ENCODE results near the gene DUSP8. TPM values are rescaled to one million over a fixed set of nuclear protein-coding genes. Genes with fewer than 3 reads are reported as not detected.

Gene DUSP8
- total and polyA plus RNA-seq, 9 of the 15 experiments (the other 6 are each of a cell fraction or from before 2014, with no cell fraction given), result 0.14 to 2.0 (median 0.86) TPM; not detected in 2

DNA sequence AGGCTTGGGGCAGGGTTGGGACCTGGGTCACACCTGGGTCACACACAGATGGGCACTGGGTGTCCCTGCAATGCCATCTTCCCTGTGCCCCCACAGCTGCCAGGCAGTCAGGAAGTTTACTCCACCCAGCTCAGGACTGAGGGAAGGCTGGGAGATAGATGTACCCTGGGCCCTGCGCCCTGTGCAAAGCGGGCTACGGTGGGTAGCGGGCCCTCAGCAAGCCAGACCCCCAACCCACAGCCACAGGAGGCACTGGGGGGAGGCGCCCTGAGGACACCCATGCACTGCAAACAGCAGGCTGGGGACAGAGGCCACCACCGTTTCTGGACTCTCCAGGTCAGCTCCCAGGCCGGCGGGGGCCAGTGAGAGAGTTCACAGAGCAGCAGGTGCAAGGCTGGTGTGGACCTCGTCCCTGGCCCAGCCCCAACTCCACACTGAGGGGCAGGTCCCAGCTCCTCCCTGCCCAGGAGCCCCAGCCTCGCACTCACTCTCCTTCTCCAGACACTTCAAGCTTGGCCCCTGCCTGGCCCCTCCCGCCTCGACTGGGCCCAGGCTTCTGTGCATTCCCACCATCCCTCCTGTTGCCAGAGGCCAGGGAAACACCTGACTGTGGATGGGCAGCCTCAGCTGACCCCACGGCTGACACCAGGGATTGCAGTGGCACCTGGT is 4.9 kb downstream of the DUSP8 start:
- H3K9me1 ChIP-seq (ENCODE audit: control insufficient read depth, insufficient read depth, low read length), result peaks cover 3% of the 10 kb centered on the region
- TF ChIP-seq, protein P1, sequence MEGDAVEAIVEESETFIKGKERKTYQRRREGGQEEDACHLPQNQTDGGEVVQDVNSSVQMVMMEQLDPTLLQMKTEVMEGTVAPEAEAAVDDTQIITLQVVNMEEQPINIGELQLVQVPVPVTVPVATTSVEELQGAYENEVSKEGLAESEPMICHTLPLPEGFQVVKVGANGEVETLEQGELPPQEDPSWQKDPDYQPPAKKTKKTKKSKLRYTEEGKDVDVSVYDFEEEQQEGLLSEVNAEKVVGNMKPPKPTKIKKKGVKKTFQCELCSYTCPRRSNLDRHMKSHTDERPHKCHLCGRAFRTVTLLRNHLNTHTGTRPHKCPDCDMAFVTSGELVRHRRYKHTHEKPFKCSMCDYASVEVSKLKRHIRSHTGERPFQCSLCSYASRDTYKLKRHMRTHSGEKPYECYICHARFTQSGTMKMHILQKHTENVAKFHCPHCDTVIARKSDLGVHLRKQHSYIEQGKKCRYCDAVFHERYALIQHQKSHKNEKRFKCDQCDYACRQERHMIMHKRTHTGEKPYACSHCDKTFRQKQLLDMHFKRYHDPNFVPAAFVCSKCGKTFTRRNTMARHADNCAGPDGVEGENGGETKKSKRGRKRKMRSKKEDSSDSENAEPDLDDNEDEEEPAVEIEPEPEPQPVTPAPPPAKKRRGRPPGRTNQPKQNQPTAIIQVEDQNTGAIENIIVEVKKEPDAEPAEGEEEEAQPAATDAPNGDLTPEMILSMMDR (IDR thresholded peaks at IDR 0.05 in 2 of 3, conservative IDR thresholded peaks at IDR 0.05 in 1 of 3; ENCODE audit: insufficient read depth in 2 of 3, low read depth in 1 of 3, low read length in 3 of 3), result peak in 1 of 3 experiments; percentile 10; a peak in 1 of 6 replicates
- TF ChIP-seq MCM7 (IDR thresholded peaks at IDR 0.05) (no peak), ARNT (IDR thresholded peaks at IDR 0.05) (no peak), ZNF436 (CRISPR knock-in tag; IDR thresholded peaks at IDR 0.05) (no peak)
- no peak for FAIRE-seq
- no peak for DNase-seq (ENCODE audit: extremely low read depth in 1 of 4, low spot score in 3 of 4)
- peaks cover 0 to 20% of the 10 kb centered on the region in 2 experiments; a peak in 2 of 5 replicates for H3K27me3 ChIP-seq (ENCODE audit: control insufficient read depth in 2 of 2, insufficient read depth in 2 of 2, low read length in 2 of 2)
- no peak for ATAC-seq
- POLR2A ChIA-PET, result interaction anchor here (0.7 to 1.6 kb wide), 5 partner anchors 7 to 177 kb away, joined by 3 to 5 read pairs (median 4); partner anchors contain the start of gene BRSK2
- H3K4me3 ChIP-seq, result no peak overlapping the region
- intact Hi-C loops (cut with micrococcal nuclease), result no loop called here
- in situ Hi-C loops (cut with MboI), result no loop called here
- H3K4me2 ChIP-seq (ENCODE audit: insufficient read depth, low read length), result no peak overlapping the region
- H3K9ac ChIP-seq (ENCODE audit: insufficient read depth in 1 of 2, low read depth in 2 of 2, low read length in 2 of 2), result no peak overlapping the region
- BruUV-seq (replicated peaks), result no TSS peak
- 9% methylated on average over 13 of the region's 13 CpGs for WGBS (ENCODE audit: insufficient coverage, low coverage, missing lambda C conversion rate)
- H3K36me3 ChIP-seq (ENCODE audit: control insufficient read depth, insufficient read depth, low read length), result no peaks in the 10 kb centered on the region
- no peak overlapping the region for H3K27ac ChIP-seq (ENCODE audit: extremely low read depth, low read depth, low read length)
- H2AFZ ChIP-seq (ENCODE audit: low read depth, low read length), result no peak overlapping the region
- H3K79me2 ChIP-seq (ENCODE audit: control insufficient read depth, insufficient read depth, low read length), result no peaks in the 10 kb centered on the region
- peaks cover 60% of the 10 kb centered on the region for H4K20me1 ChIP-seq (replicated peaks; ENCODE audit: control insufficient read depth, insufficient read depth, low read length)
- no peaks in the 10 kb centered on the region for H3K9me3 ChIP-seq (replicated peaks; ENCODE audit: control insufficient read depth, insufficient read depth, low read depth, low read length)
- H3K4me1 ChIP-seq (replicated peaks in 1 of 2; ENCODE audit: control insufficient read depth in 2 of 2, insufficient read depth in 2 of 2, low read length in 2 of 2), result peaks cover 0 to 54% of the 10 kb centered on the region in 2 experiments; a peak in 3 of 5 replicates
- CTCF ChIA-PET (ENCODE audit: low intra/inter-chr PET ratio), result no interaction called here
